Activated naive CD4-positive, alpha-beta T cell treated with anti-CD3 and anti-CD28 coated beads for 36 hours (primary cell): ENCODE data around the gene NKX3-2. TPM values are rescaled to one million over a fixed set of nuclear protein-coding genes. Genes with fewer than 3 reads are reported as not detected.
A peak's percentile ranks its signal among the peaks of the same experiment; 100 is the strongest.

ENCODE experiments used
- CTCF ChIA-PET: fragments of 350-600 bp; sonication (Branson Sonifier 250); formaldehyde crosslinking; loops from one replicate; lab custom pipeline; 2021; ENCODE audit warnings: antibody characterized with exemption; lab: Charles Lee
- DNase-seq: peaks from one replicate; pipeline ENCODE4 v3.0.0-alpha.2; 2020
- H3K27ac Mint-ChIP-seq: one replicate; pipeline ENCODE4 v1.8.0; 2021; ENCODE audit warnings: mild to moderate bottlenecking, mixed read lengths
- H3K27me3 Mint-ChIP-seq: one replicate; pipeline ENCODE4 v1.8.0; 2021; ENCODE audit warnings: low read depth, mixed read lengths
- H3K36me3 Mint-ChIP-seq: one replicate; pipeline ENCODE4 v1.8.0; 2021; ENCODE audit warnings: low read depth, mixed read lengths
- H3K4me1 Mint-ChIP-seq: one replicate; pipeline ENCODE4 v1.8.0; 2021; ENCODE audit warnings: low read depth, mixed read lengths
- H3K4me3 Mint-ChIP-seq: one replicate; pipeline ENCODE4 v1.8.0; 2021; ENCODE audit warnings: mild to moderate bottlenecking, moderate library complexity, mixed read lengths
- H3K9me3 Mint-ChIP-seq: one replicate; pipeline ENCODE4 v1.8.0; 2021; ENCODE audit warnings: mixed read lengths
- intact Hi-C: fragments of 100-400 bp; cut with micrococcal nuclease; formaldehyde crosslinking; loops from one replicate; pipeline ENCODE4 v1.15.1; 2023
- total RNA-seq, 2 experiments: library from RNA; stranded (reverse); gene quantifications; one replicate each; pipeline ENCODE4 v1.2.3, GENCODE V29; 2021

The NKX3-2 gene
- total RNA-seq, 2 experiments from 2014 or later, result not detected

DNA sequence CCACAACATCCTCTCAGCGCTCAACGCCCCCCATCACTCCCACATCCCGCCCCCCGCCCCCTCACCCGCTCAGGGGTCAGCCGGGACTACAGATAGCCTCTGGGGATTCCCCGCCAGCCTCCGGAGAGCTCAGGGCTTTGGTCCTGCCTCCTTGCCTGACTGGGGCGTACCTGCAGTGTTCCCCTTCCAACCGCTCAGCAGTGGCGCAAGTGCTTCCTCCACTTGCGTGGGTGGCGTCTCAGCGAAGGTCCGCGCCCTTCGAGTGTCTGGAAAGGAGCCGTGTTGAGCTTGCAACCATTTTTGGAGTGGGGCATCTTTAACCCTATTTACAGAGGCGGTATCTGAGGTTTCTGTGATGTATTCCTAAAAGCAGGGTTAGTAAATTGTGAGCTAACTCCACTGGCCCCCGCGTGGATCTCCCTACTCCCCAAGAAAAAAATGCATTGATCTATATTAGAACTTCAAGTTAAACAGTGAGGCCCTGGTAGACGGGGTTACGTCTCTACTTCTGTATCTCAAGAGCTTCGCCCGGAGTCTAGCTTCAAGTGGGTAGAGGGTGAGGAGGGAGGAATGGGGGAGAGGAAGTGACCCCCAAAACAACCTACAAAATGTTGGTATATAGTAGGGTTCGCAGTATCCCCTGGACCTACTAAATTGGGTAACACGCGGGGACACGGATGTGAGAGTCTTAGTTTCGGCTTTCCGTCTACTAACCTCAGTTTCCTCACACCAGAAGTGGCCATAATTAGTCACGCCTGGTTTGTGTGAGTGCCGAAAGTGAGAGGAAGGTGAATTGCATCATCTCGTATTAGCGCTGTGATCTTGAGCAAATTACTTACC, 16.1 kb downstream of the NKX3-2 start:
- DNase-seq, result peak; percentile 57
- Mint-ChIP-seq H3K36me3 (peaks cover 8% of the 10 kb centered on the region), H3K4me3 (peak overlapping the region; percentile 43), H3K9me3 (peaks cover 14% of the 10 kb centered on the region), H3K27me3 (peaks cover 85% of the 10 kb centered on the region), H3K4me1 (peaks cover 35% of the 10 kb centered on the region), H3K27ac (no peak overlapping the region)
- intact Hi-C loops, result loop anchor here (1.0 to 5.0 kb wide), 4 partner anchors 13 to 1474 kb away; partner anchors contain the start of genes CPEB2 and RAB28
- CTCF ChIA-PET, result interaction anchor here (3.1 kb wide), 1 partner anchor 13 kb away, joined by 13 read pairs; no protein-coding TSS in a partner anchor

DNA sequence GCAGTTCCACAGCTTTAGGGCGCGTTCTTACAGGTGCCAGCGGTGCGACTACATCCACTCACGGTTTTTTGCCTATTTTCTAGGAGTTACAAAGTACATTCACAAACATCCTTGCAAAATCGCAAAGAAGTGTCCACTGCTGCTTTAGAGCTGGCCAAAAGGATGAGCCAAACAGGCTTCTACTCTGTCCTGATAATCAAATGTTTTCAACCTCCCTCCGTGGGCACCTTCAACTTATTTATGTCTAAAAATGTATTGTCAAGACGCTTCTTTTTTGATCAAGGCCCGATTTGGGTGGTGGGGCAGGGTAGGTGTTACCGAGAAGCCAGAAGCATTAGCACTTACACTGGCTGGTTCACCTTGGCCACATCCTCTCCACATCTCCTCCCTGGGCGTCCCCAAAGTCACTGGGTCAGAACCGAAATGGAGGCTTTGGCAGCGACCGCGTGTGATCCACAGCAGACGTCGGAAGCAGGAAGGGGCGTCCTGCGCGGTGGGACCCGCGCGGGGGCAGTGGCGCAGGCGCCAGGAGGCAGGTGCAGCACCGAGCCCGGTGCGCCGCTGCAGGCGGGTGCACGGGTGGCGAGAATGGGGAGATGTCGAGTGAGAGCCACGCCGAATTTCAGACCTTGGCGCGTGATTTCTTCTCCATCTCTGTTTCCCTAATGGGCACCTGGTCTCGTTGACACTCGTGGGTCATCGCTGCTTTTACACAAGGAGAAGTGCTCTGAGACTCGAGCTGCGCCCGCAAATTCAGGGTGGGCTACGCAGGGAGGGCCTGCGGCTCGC, 16.9 kb downstream of the NKX3-2 start:
- Mint-ChIP-seq H3K27ac (no peak overlapping the region), H3K9me3 (peaks cover 14% of the 10 kb centered on the region), H3K36me3 (peaks cover 8% of the 10 kb centered on the region), H3K4me1 (peaks cover 43% of the 10 kb centered on the region), H3K27me3 (peaks cover 89% of the 10 kb centered on the region), H3K4me3 (peak overlapping the region; percentile 36)
- DNase-seq, result no peak
- intact Hi-C loops, result loop anchor here (5.0 kb wide), 1 partner anchor 1475 kb away; the partner anchor contains the start of gene CPEB2
- CTCF ChIA-PET, result interaction anchor here (3.1 kb wide), 1 partner anchor 14 kb away, joined by 13 read pairs; no protein-coding TSS in a partner anchor

DNA sequence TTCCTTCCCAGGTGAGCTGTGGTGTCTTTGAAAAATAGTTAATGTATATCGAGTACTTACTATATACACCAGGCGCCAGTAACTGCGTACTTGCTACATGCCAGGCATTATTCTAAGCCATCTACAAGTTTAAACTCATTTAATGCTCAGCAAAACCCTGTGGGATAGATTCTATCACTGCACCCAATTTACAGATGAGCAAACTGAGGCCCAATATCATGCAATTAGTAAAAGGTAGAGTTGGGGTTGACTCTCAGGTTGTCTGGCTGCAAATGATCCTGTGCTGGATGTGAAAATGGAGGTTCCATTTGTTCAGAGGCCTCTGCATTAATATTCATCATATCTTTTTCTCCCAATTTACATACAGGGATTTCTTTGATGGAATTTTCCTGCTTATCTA, 17.6 kb downstream of the NKX3-2 start:
- CTCF ChIA-PET, result interaction anchor here (3.1 kb wide), 1 partner anchor 15 kb away, joined by 13 read pairs; no protein-coding TSS in a partner anchor
- H3K4me1 Mint-ChIP-seq, result peaks cover 43% of the 10 kb centered on the region
- H3K4me3 Mint-ChIP-seq, result no peak overlapping the region
- no peak for DNase-seq
- no peak overlapping the region for H3K27ac Mint-ChIP-seq
- peaks cover 8% of the 10 kb centered on the region for H3K36me3 Mint-ChIP-seq
- H3K9me3 Mint-ChIP-seq, result peaks cover 14% of the 10 kb centered on the region
- H3K27me3 Mint-ChIP-seq, result peaks cover 92% of the 10 kb centered on the region
- intact Hi-C loops, result loop anchor here (5.0 kb wide), 1 partner anchor 1476 kb away; the partner anchor contains the start of gene CPEB2

DNA sequence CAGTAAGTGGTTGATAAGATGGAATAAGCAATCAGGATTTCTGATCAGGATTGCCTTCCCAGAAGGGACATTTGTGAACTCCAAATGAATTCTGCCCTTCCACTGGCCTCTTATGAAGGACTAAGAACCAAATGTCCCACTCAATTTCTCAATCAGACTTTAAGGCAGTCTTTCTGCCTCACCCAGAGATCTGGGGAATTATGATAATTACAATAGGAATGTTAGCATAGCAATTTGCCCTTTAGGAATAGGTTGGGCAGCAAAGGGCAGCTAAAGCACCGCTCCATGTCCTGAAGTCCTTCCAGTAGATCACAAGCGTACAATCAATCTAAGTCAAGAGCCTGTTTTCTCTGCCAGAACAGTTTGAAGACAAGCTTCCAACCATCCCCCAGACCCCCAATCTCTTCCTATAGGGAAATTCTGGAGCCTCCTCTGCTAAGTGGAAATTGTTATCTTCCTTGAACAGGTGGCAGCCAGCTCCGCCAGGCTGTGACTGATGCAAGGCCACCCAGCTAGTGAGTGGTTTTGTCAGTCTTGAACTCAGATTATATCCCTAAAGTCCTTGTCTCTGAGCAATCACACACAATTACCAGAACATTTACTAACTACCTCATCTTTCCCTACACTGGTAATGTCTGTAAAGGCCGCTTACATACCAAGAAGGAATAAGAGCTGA, 18.6 kb downstream of the NKX3-2 start:
- DNase-seq, result no peak
- Mint-ChIP-seq H3K27ac (no peak overlapping the region), H3K4me3 (no peak overlapping the region), H3K27me3 (peaks cover 89% of the 10 kb centered on the region), H3K9me3 (peaks cover 14% of the 10 kb centered on the region), H3K36me3 (peaks cover 8% of the 10 kb centered on the region), H3K4me1 (peaks cover 35% of the 10 kb centered on the region)
- CTCF ChIA-PET, result interaction anchor here (1.3 to 3.1 kb wide), 2 partner anchors 16 to 23 kb away, joined by 3 to 13 read pairs; no protein-coding TSS in a partner anchor
- intact Hi-C loops, result loop anchor here (5.0 kb wide), 1 partner anchor 1477 kb away; the partner anchor contains the start of gene CPEB2

DNA sequence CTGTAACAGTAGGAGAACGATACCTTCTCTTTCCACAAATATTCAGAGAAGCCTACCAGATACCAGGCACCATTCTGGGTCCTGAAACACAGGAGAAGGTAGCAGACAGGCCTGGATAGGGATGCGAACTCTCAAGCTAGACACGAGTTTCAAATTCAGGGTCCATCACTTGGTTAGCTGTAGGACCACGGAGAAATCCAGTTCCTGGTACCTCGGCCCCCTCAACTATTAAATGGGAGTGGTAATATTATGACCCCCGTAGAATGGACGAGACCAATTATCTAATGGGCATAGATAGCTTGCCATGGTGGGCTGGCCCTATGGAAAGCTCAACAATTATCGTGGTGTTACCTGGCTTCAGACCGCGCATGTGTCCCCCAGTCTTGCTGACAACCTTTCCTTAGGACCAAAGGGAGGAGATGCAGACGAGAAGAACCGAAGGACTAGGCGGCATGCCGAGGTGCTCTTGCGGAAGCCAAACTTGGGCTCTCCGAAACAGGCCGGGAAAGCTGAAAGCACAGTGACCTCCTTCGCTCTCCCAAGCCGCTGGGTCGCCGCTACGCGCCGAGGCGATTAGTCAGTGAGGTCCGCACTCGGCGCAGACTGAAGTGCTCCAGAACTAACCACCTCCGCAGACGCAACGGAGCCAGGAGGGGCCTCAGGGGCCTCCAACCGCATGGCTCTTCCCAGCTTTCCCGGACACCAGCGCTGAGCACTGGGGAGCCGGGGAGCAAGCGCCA, 19.6 kb downstream of the NKX3-2 start:
- peaks cover 14% of the 10 kb centered on the region for H3K9me3 Mint-ChIP-seq
- CTCF ChIA-PET, result interaction anchor here (0.6 to 3.1 kb wide), 4 partner anchors 17 to 90 kb away, joined by 3 to 13 read pairs (median 4); no protein-coding TSS in a partner anchor
- DNase-seq, result no peak
- H3K27ac Mint-ChIP-seq, result no peak overlapping the region
- peaks cover 8% of the 10 kb centered on the region for H3K36me3 Mint-ChIP-seq
- intact Hi-C loops, result loop anchor here (5.0 kb wide), 1 partner anchor 1478 kb away; the partner anchor contains the start of gene CPEB2
- peaks cover 31% of the 10 kb centered on the region for H3K4me1 Mint-ChIP-seq
- peaks cover 78% of the 10 kb centered on the region for H3K27me3 Mint-ChIP-seq
- H3K4me3 Mint-ChIP-seq, result no peak overlapping the region

DNA sequence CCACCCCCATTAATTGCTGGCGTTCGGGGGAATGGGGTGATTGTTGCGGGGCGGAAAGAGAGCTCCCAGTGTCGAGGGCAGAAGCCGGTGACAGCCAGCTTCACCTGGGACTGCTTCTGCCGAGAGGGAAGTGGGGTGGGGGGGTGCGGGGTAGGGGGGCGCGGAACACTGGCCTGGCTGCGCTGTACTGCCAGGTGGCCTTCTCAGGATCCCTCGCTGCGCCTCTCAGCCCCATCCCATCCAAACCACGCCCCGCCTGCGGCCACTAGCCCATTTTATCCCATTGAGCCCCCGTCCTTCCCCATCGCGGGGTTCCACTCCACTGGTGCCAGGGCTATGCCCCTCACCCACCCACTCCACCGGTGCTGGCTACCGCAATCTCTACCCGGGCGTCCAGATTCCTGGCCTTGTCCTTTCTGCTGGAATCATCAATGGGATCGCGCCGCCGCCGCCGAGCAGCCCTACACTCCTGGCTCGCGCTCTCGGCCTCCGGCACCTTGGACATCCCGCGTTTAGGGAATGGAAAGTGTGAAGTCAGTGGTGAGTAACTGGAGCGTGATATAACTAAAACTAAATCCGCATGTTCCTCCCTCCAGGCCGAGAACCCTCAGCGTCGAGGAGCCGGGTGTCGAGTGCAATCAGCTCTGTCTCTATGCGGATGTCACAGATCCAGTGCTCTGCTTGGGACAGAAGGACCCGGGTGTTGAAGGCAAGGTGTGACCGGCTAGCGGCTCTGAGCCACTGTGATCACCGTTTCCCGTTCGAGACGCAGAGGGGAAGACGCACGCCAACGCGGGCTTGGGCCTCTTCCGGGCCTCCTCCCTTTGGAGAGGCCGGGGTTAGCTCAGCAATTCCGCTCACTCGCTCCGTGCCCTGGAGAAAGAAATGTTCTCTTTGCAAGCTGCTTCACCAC, 20.5 kb downstream of the NKX3-2 start:
- H3K4me1 Mint-ChIP-seq, result peaks cover 24% of the 10 kb centered on the region
- intact Hi-C loops, result no loop called here
- peaks cover 7% of the 10 kb centered on the region for H3K36me3 Mint-ChIP-seq
- H3K9me3 Mint-ChIP-seq, result peaks cover 13% of the 10 kb centered on the region
- peaks cover 77% of the 10 kb centered on the region for H3K27me3 Mint-ChIP-seq
- no peak overlapping the region for H3K27ac Mint-ChIP-seq
- DNase-seq, result no peak
- H3K4me3 Mint-ChIP-seq, result peak overlapping the region; percentile 32
- CTCF ChIA-PET, result interaction anchor here (1.3 kb wide), 1 partner anchor 18 kb away, joined by 4 read pairs; no protein-coding TSS in a partner anchor

DNA sequence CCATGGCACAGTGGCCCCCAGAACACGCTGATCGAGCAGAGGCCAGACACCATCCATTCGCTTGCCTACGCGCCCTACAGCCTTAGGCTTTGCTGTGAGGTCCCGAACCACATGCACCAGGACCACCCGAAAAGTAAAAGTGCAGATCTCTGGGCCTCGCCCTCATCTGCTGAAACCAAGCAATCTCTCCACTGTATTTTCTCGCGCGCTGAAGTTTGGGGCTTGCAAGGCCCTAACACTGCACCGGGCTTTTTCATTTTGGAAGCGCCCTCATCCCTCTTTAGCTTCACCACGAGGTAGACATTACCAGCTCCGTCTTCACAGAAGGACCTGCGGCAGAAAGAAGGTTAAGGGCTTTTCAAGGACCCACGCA, 21.2 kb downstream of the NKX3-2 start:
- no peak for DNase-seq
- no peak overlapping the region for H3K27ac Mint-ChIP-seq
- peaks cover 9% of the 10 kb centered on the region for H3K9me3 Mint-ChIP-seq
- H3K4me1 Mint-ChIP-seq, result peaks cover 17% of the 10 kb centered on the region
- intact Hi-C loops, result no loop called here
- H3K4me3 Mint-ChIP-seq, result peak overlapping the region; percentile 34
- H3K36me3 Mint-ChIP-seq, result peaks cover 7% of the 10 kb centered on the region
- H3K27me3 Mint-ChIP-seq, result peaks cover 72% of the 10 kb centered on the region
- CTCF ChIA-PET, result no interaction called here

DNA sequence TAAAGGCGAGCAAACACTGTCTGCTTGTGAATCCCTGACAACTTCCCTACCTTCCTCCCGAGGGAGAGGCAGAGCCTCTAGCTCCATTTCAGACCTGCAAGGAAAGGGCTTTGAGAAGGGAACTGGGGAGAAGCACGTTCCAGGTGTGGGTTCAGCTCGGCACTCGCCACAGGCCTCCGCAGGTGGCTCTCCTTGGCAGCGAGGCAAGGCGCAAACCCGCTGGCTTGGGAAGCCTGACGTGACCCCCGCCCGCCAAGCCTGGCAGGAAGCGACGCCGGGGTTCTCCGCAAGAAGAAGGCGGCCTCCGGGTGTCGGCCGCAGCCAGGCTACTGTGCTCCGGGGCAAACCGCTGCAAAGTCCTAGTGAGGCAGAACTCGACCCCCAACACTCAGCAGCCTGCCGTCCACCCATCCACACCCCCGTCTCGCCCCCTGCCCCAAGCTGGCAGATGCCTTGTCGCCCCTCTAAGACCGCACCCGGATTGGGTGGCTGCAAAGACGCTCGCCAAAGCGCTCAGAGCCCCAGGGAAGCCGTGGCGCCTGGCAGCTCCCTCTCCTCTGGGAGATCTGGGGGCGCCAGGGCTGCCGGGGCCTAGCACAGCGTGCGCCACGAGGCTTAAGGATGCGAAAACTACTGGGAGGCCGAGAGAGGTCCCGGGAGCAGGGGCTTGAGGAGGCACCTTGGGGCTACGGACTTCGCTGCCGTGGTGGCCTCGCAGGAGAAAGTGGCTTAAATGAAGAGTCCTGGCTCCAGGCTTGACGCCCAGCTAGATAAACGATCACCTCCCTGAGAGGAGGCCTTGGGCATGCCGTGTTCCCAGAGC, 21.8 kb downstream of the NKX3-2 start:
- Mint-ChIP-seq H3K4me1 (peaks cover 15% of the 10 kb centered on the region), H3K27ac (no peak overlapping the region), H3K9me3 (peaks cover 9% of the 10 kb centered on the region), H3K36me3 (peaks cover 7% of the 10 kb centered on the region), H3K4me3 (peak overlapping the region; percentile 34), H3K27me3 (peaks cover 67% of the 10 kb centered on the region)
- intact Hi-C loops, result no loop called here
- CTCF ChIA-PET, result interaction anchor here (0.6 to 1.2 kb wide), 3 partner anchors 15 to 27 kb away, joined by 3 read pairs; no protein-coding TSS in a partner anchor
- no peak for DNase-seq

DNA sequence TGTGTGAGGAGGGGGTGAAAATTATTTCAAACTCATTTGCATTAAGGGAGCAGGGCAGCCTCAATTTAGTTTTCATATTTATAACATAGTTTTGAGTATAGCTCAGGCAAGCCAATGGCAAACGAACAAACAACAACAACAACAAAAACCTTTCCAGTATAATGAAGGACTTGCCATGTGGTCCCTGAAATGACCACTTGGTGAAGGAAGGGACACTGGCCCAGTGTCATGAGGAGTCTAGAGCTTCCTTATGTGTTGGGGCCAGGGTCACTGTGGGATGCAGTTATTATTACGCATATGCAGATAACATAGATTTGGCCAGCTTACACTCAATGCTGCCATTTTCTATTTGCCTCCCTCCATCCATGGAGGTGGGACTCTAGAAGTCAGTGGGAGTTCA, 23.3 kb downstream of the NKX3-2 start:
- CTCF ChIA-PET, result interaction anchor here (1.0 kb wide), 1 partner anchor 21 kb away, joined by 3 read pairs; no protein-coding TSS in a partner anchor
- H3K27me3 Mint-ChIP-seq, result peaks cover 53% of the 10 kb centered on the region
- peaks cover 9% of the 10 kb centered on the region for H3K9me3 Mint-ChIP-seq
- no peak overlapping the region for H3K4me3 Mint-ChIP-seq
- intact Hi-C loops, result no loop called here
- peaks cover 12% of the 10 kb centered on the region for H3K4me1 Mint-ChIP-seq
- no peak overlapping the region for H3K27ac Mint-ChIP-seq
- peaks cover 7% of the 10 kb centered on the region for H3K36me3 Mint-ChIP-seq
- no peak for DNase-seq
